ENCODE results near the gene CRMP1. TPM values are rescaled to one million over a fixed set of nuclear protein-coding genes. Genes with fewer than 3 reads are reported as not detected.

Gene CRMP1
- total and polyA plus RNA-seq, 2 donors (not counting 3 experiments of a cell fraction or from before 2014, with no cell fraction given): 0.06 TPM; not detected in 1

GRCh38 chr4:5828005-5828391 lies 64.9 kb downstream of the CRMP1 start:
- Histone ChIP-seq H3K9me1 (replicated peaks; ENCODE audit: control insufficient read depth, extremely low read depth, insufficient read depth, low read length) (no peaks in the 10 kb centered on the region), H3K4me1 (ENCODE audit: control insufficient read depth, extremely low read depth, insufficient read depth, low read length) (peaks cover 23% of the 10 kb centered on the region), H3K9ac (replicated peaks; ENCODE audit: extremely low read depth, insufficient read depth, low read length) (no peak overlapping the region), H3K27me3 (ENCODE audit: control insufficient read depth in 2 of 2, insufficient read depth in 2 of 2, low read length in 2 of 2) (no peaks in the 10 kb centered on the region), H3K79me2 (ENCODE audit: control insufficient read depth, insufficient read depth, low read length) (no peaks in the 10 kb centered on the region), H3K4me2 (ENCODE audit: insufficient read depth, low read length) (no peak overlapping the region), H2AFZ (ENCODE audit: low read depth, low read length) (no peak overlapping the region), H3K27ac (ENCODE audit: insufficient read depth, low read depth, low read length) (no peak overlapping the region), H4K20me1 (replicated peaks; ENCODE audit: control insufficient read depth, extremely low read depth, insufficient read depth, low read length) (no peaks in the 10 kb centered on the region), H3K9me3 (replicated peaks; ENCODE audit: control insufficient read depth, insufficient read depth, low read length) (no peaks in the 10 kb centered on the region), H3K36me3 (ENCODE audit: control insufficient read depth in 2 of 2, extremely low read depth in 1 of 2, insufficient read depth in 2 of 2, low read length in 2 of 2) (no peaks in the 10 kb centered on the region), H3K4me3 (replicated peaks in 1 of 3; ENCODE audit: insufficient read depth in 1 of 3, low read depth in 1 of 3, low read length in 3 of 3) (no peak overlapping the region)
- TF ChIP-seq FOS (IDR thresholded peaks at IDR 0.05; ENCODE audit: borderline replicate concordance, insufficient read depth, low read length) (no peak), GATA2 (IDR thresholded peaks at IDR 0.05; ENCODE audit: insufficient read depth, insufficient read length, low read depth, low read length) (no peak), MYC (IDR thresholded peaks at IDR 0.05; ENCODE audit: low read depth, low read length) (no peak), POLR2A (IDR thresholded peaks at IDR 0.05; ENCODE audit: low read depth, low read length) (no peak), JUN (IDR thresholded peaks at IDR 0.05; ENCODE audit: borderline replicate concordance, insufficient read depth, insufficient read length, low read depth) (no peak), POLR2AphosphoS5 (IDR thresholded peaks at IDR 0.05; ENCODE audit: insufficient read depth, low read depth, low read length) (no peak), EZH2 (IDR thresholded peaks at IDR 0.05; ENCODE audit: borderline replicate concordance, low read depth, low read length, severe bottlenecking) (no peak)
- TF ChIP-seq, protein P1, sequence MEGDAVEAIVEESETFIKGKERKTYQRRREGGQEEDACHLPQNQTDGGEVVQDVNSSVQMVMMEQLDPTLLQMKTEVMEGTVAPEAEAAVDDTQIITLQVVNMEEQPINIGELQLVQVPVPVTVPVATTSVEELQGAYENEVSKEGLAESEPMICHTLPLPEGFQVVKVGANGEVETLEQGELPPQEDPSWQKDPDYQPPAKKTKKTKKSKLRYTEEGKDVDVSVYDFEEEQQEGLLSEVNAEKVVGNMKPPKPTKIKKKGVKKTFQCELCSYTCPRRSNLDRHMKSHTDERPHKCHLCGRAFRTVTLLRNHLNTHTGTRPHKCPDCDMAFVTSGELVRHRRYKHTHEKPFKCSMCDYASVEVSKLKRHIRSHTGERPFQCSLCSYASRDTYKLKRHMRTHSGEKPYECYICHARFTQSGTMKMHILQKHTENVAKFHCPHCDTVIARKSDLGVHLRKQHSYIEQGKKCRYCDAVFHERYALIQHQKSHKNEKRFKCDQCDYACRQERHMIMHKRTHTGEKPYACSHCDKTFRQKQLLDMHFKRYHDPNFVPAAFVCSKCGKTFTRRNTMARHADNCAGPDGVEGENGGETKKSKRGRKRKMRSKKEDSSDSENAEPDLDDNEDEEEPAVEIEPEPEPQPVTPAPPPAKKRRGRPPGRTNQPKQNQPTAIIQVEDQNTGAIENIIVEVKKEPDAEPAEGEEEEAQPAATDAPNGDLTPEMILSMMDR (IDR thresholded peaks at IDR 0.05; ENCODE audit: extremely low read depth in 1 of 2, insufficient read depth in 1 of 2, low read depth in 1 of 2, low read length in 2 of 2): no peak
- TF ChIP-seq, protein P2, sequence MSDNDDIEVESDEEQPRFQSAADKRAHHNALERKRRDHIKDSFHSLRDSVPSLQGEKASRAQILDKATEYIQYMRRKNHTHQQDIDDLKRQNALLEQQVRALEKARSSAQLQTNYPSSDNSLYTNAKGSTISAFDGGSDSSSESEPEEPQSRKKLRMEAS (IDR thresholded peaks at IDR 0.05; ENCODE audit: insufficient read depth, insufficient read length): no peak
- POLR2A ChIA-PET: no interaction called here
- no TSS peak for BruUV-seq (replicated peaks)
- intact Hi-C loops (cut with micrococcal nuclease) (no loop called here), dilution Hi-C loops (cut with MboI; ENCODE audit: extremely low pct_ligation_motif_present, low sequenced_read_pairs) (no loop called here)
- CTCF ChIA-PET: no interaction called here
- FAIRE-seq (no peak), DNase-seq (ENCODE audit: low read depth, low spot score) (no peak)
